Stimulated activated CD4-positive, alpha-beta T cell treated with anti-CD3 and anti-CD28 coated beads, TNF-alpha, amount 100 ng/mL, for 24 hours (primary cell): Measurements from ENCODE around the gene MUC20.
"Not testable (repeated sequence)": the region's sequence is repeated elsewhere in the genome, so short reads cannot be mapped to it uniquely, and the experiment has no call there.

Experiments used
- DNase-seq, 3 experiments: peaks; one replicate each; pipeline ENCODE4 v3.0.0-alpha.2; 2020; ENCODE audit warnings: low read depth in 3 of 3

MUC20 gene

GRCh38 chr3:195693428-195694216, 27.2 kb upstream of the MUC20 start:
- DNase-seq = no peak

- DNase-seq = not testable (repeated sequence)
These were observed 26.3 kb upstream of the MUC20 start for GRCh38 chr3:195694217-195695076.

GRCh38 chr3:195696632-195697278, 24.0 kb upstream of the MUC20 start:
- DNase-seq = no peak

- DNase-seq = no peak
These were observed 23.0 kb upstream of the MUC20 start for GRCh38 chr3:195697582-195698324.

- DNase-seq = no peak
These were observed 22.5 kb upstream of the MUC20 start for GRCh38 chr3:195698325-195698646.

- DNase-seq = no peak
These were observed 22.0 kb upstream of the MUC20 start for GRCh38 chr3:195698647-195699387.

- no peak for DNase-seq
These were observed 21.4 kb upstream of the MUC20 start for GRCh38 chr3:195699388-195699771.

- no peak for DNase-seq
These were observed 20.9 kb upstream of the MUC20 start for GRCh38 chr3:195699860-195700259.

GRCh38 chr3:195700319-195700718, 20.5 kb upstream of the MUC20 start:
- no peak for DNase-seq

- DNase-seq = no peak
These were observed 19.5 kb upstream of the MUC20 start for GRCh38 chr3:195701042-195701915.

- DNase-seq = no peak
These were observed 17.0 kb upstream of the MUC20 start for GRCh38 chr3:195703776-195704175.

- DNase-seq = no peak
These were observed 16.3 kb upstream of the MUC20 start for GRCh38 chr3:195704433-195704999.

GRCh38 chr3:195705081-195705991, 15.4 kb upstream of the MUC20 start:
- no peak for DNase-seq

GRCh38 chr3:195708061-195708460, 12.7 kb upstream of the MUC20 start:
- DNase-seq = no peak

- no peak for DNase-seq
These were observed 11.9 kb upstream of the MUC20 start for GRCh38 chr3:195708626-195709481.

- no peak for DNase-seq
These were observed 11.1 kb upstream of the MUC20 start for GRCh38 chr3:195709676-195710085.

- not testable (repeated sequence) for DNase-seq
These were observed 10.5 kb upstream of the MUC20 start for GRCh38 chr3:195710126-195710905.
